ENCODE measurements around the gene CKM.

- TF ChIP-seq CTCF (conservative IDR thresholded peaks at IDR 0.05) = no peak
- no peak for TF ChIP-seq ZFX (IDR thresholded peaks at IDR 0.05)
Observed at GRCh38 chr19:45306518-45307027, 16.1 kb downstream of the CKM start.

Measured in C4-2B (cell line).